ENCODE data around the gene PCNT. TPM values are rescaled to one million over a fixed set of nuclear protein-coding genes. Genes with fewer than 3 reads are reported as not detected.

The PCNT gene
- total and polyA plus RNA-seq, 9 of the 15 experiments (the other 6 are each of a cell fraction or from before 2014, with no cell fraction given), result 9.1 to 53.5 (median 31.3) TPM

DNA sequence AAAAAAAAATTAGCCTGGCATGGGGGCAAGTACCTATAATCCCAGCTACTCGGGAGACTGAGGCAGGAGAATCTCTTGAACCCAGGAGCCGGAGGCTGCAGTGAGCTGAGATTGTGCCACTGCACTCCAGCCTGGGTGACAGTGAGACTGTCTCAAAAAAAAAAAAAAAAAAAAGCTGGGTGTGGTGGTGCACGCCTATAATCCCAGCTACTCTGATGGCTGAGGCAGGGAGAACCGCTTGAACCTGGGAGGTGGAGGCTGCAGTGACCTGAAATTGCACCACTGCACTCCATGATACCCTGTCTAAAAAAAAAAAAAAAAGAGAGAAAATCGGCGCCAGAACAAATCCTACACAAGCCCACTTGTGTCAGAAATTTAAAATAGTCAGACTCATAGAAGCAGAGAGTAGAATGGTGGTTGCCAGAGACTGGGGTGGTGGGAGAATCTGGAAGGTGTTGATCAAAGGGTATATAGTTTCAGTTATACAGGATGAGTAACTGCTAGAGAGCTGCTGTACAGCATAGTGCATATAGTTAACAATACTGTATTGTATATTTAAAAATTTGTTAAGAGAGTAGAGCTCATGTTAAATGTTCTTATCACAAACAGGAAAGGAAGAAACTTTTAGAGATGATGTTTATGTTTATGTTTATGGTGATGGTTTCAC, 144.3 kb downstream of the PCNT start:
- WGBS (ENCODE audit: insufficient coverage, low coverage, missing lambda C conversion rate), result 66% methylated on average over 5 of the region's 6 CpGs
- Histone ChIP-seq H3K9me3 (replicated peaks; ENCODE audit: control insufficient read depth, insufficient read depth, low read depth, low read length) (no peaks in the 10 kb centered on the region), H2AFZ (ENCODE audit: low read depth, low read length) (no peak overlapping the region), H3K4me3 (no peak overlapping the region), H3K36me3 (ENCODE audit: control insufficient read depth, insufficient read depth, low read length) (peaks cover 38% of the 10 kb centered on the region; the same call in 2 of the 3 replicates), H3K4me1 (replicated peaks in 1 of 2; ENCODE audit: control insufficient read depth in 2 of 2, insufficient read depth in 2 of 2, low read length in 2 of 2) (no peaks in the 10 kb centered on the region), H3K4me2 (ENCODE audit: insufficient read depth, low read length) (no peak overlapping the region), H3K79me2 (ENCODE audit: control insufficient read depth, insufficient read depth, low read length) (peaks cover 5% of the 10 kb centered on the region; the same call in 1 of the 3 replicates), H3K9ac (ENCODE audit: insufficient read depth in 1 of 2, low read depth in 2 of 2, low read length in 2 of 2) (no peak overlapping the region), H3K27me3 (ENCODE audit: control insufficient read depth in 2 of 2, insufficient read depth in 2 of 2, low read length in 2 of 2) (no peaks in the 10 kb centered on the region), H4K20me1 (replicated peaks; ENCODE audit: control insufficient read depth, insufficient read depth, low read length) (no peaks in the 10 kb centered on the region; the same call in 1 of the 2 replicates), H3K27ac (ENCODE audit: extremely low read depth, low read depth, low read length) (no peak overlapping the region), H3K9me1 (ENCODE audit: control insufficient read depth, insufficient read depth, low read length) (no peaks in the 10 kb centered on the region)
- ATAC-seq (no peak; the same call in 2 of the 3 replicates), DNase-seq (ENCODE audit: extremely low read depth in 1 of 4, low spot score in 3 of 4) (no peak), FAIRE-seq (no peak)
- in situ Hi-C loops (cut with MboI) (no loop called here), intact Hi-C loops (cut with micrococcal nuclease) (loop anchor here (10.0 kb wide), 1 partner anchor 323 kb away; no protein-coding TSS in a partner anchor)
- POLR2A ChIA-PET, result interaction anchor here (1.0 to 6.3 kb wide), 6 partner anchors 10 to 172 kb away, joined by 3 to 47 read pairs (median 3); partner anchors contain the start of gene DIP2A
- no TSS peak for BruUV-seq (replicated peaks)
- no peak for TF ChIP-seq MCM2 (IDR thresholded peaks at IDR 0.05; ENCODE audit: low read depth)
- TF ChIP-seq SETDB1 (IDR thresholded peaks at IDR 0.05; ENCODE audit: low read length), result no peak
- no peak for TF ChIP-seq BCOR (IDR thresholded peaks at IDR 0.05)
- TF ChIP-seq POLR2A (conservative IDR thresholded peaks at IDR 0.05), result 0 out of 2 replicates have a peak, but pooled peaks have one; percentile 20
- TF ChIP-seq ZNF217 (CRISPR knock-in tag; IDR thresholded peaks at IDR 0.05), result no peak
- CTCF ChIA-PET (ENCODE audit: low intra/inter-chr PET ratio), result no interaction called here

DNA sequence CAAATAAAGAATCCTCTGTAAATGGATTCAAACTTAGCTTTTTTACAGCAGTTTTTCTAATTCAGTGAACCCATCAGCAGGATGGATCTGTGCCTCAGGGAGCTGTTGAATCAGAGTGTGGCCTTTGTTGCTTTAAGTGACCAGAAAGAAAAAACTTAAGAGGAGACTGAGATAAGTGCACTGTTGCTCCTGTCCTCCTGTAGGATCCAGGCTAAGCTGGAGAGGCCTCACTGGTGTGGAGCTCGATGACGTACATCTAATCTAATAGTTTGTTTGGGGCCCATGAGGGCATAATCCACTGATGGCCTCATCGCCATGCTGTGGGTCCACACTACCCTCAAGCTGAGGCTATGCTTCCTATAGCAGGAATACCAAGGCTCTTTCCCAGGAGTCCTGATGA, 145.3 kb downstream of the PCNT start:
- intact Hi-C loops (cut with micrococcal nuclease), result loop anchor here (10.0 kb wide), 1 partner anchor 324 kb away; no protein-coding TSS in a partner anchor
- Histone ChIP-seq H3K27ac (ENCODE audit: extremely low read depth, low read depth, low read length) (no peak overlapping the region), H3K4me1 (replicated peaks in 1 of 2; ENCODE audit: control insufficient read depth in 2 of 2, insufficient read depth in 2 of 2, low read length in 2 of 2) (no peaks in the 10 kb centered on the region), H2AFZ (ENCODE audit: low read depth, low read length) (no peak overlapping the region), H3K27me3 (ENCODE audit: control insufficient read depth in 2 of 2, insufficient read depth in 2 of 2, low read length in 2 of 2) (no peaks in the 10 kb centered on the region), H3K9me3 (replicated peaks; ENCODE audit: control insufficient read depth, insufficient read depth, low read depth, low read length) (no peaks in the 10 kb centered on the region), H3K4me3 (no peak overlapping the region), H4K20me1 (replicated peaks; ENCODE audit: control insufficient read depth, insufficient read depth, low read length) (no peaks in the 10 kb centered on the region; the same call in 1 of the 2 replicates), H3K4me2 (ENCODE audit: insufficient read depth, low read length) (no peak overlapping the region), H3K36me3 (ENCODE audit: control insufficient read depth, insufficient read depth, low read length) (peaks cover 31% of the 10 kb centered on the region; the same call in 2 of the 3 replicates), H3K9me1 (ENCODE audit: control insufficient read depth, insufficient read depth, low read length) (no peaks in the 10 kb centered on the region), H3K79me2 (ENCODE audit: control insufficient read depth, insufficient read depth, low read length) (peaks cover 5% of the 10 kb centered on the region; the same call in 1 of the 3 replicates), H3K9ac (ENCODE audit: insufficient read depth in 1 of 2, low read depth in 2 of 2, low read length in 2 of 2) (no peak overlapping the region)
- no TSS peak for BruUV-seq (replicated peaks)
- ChIA-PET CTCF (ENCODE audit: low intra/inter-chr PET ratio) (no interaction called here), POLR2A (interaction anchor here (1.0 to 6.3 kb wide), 5 partner anchors 11 to 41 kb away, joined by 3 to 47 read pairs (median 3); partner anchors contain the start of gene DIP2A)
- no peak for FAIRE-seq
- DNase-seq (ENCODE audit: extremely low read depth in 1 of 4, low spot score in 3 of 4), result no peak
- ATAC-seq, result no peak
- in situ Hi-C loops (cut with MboI), result no loop called here
- 90% methylated on average over 3 of the region's 3 CpGs for WGBS (ENCODE audit: insufficient coverage, low coverage, missing lambda C conversion rate)
- TF ChIP-seq, protein P1, sequence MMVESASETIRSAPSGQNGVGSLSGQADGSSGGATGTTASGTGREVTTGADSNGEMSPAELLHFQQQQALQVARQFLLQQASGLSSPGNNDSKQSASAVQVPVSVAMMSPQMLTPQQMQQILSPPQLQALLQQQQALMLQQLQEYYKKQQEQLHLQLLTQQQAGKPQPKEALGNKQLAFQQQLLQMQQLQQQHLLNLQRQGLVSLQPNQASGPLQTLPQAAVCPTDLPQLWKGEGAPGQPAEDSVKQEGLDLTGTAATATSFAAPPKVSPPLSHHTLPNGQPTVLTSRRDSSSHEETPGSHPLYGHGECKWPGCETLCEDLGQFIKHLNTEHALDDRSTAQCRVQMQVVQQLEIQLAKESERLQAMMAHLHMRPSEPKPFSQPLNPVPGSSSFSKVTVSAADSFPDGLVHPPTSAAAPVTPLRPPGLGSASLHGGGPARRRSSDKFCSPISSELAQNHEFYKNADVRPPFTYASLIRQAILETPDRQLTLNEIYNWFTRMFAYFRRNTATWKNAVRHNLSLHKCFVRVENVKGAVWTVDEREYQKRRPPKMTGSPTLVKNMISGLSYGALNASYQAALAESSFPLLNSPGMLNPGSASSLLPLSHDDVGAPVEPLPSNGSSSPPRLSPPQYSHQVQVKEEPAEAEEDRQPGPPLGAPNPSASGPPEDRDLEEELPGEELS (CRISPR knock-in tag; IDR thresholded peaks at IDR 0.05; ENCODE audit: borderline replicate concordance), result no peak
- TF ChIP-seq JUN (IDR thresholded peaks at IDR 0.05; ENCODE audit: borderline replicate concordance, low read depth, low read length) (no peak), JUN (CRISPR knock-in tag; IDR thresholded peaks at IDR 0.05; ENCODE audit: borderline replicate concordance) (no peak), ZNF699 (CRISPR knock-in tag; IDR thresholded peaks at IDR 0.05; ENCODE audit: insufficient replicate concordance) (no peak), TRIM25 (IDR thresholded peaks at IDR 0.05; ENCODE audit: borderline replicate concordance) (no peak), ZBTB17 (CRISPR knock-in tag; IDR thresholded peaks at IDR 0.05) (no peak), C11orf30 (IDR thresholded peaks at IDR 0.05; ENCODE audit: low read depth) (no peak), HNRNPH1 (optimal IDR thresholded peaks at IDR 0.05; ENCODE audit: low read depth, low read length) (no peak)
